Liver (tissue), 3 donors: ENCODE data around the gene AMPH.

Experiments used
- EGR1 ChIP-seq, 2 donors: IDR thresholded peaks; 2 replicates each; pipeline ENCODE4 v1.6.1; 2016 to 2018; ENCODE audit warnings: antibody characterized with exemption in 2 of 2, low read depth in 2 of 2
- GABPA ChIP-seq, 2 donors: IDR thresholded peaks in 1 of 2; conservative IDR thresholded peaks in 1 of 2; 2 replicates each; pipeline ENCODE4 v1.6.1; 2016; ENCODE audit warnings: antibody characterized with exemption in 2 of 2, mild to moderate bottlenecking in 1 of 2, moderate library complexity in 1 of 2
- HNF4A ChIP-seq, 2 donors: conservative IDR thresholded peaks; 2 replicates each; pipeline ENCODE4 v1.6.1; 2016; ENCODE audit warnings: antibody characterized with exemption in 2 of 2, mild to moderate bottlenecking in 2 of 2
- JUND ChIP-seq, 2 donors: IDR thresholded peaks; 2 replicates each; pipeline ENCODE4 v1.6.1; 2016; ENCODE audit warnings: antibody characterized with exemption in 2 of 2
- RAD21 ChIP-seq, 2 donors: IDR thresholded peaks; 2 replicates each; pipeline ENCODE4 v1.6.1; 2016; ENCODE audit warnings: antibody characterized with exemption in 2 of 2, mild to moderate bottlenecking in 2 of 2
- RXRA ChIP-seq, 2 donors: IDR thresholded peaks; 2 replicates each; pipeline ENCODE4 v1.6.1; 2017 to 2018; ENCODE audit warnings: antibody characterized with exemption in 2 of 2, mild to moderate bottlenecking in 1 of 2
- SP1 ChIP-seq: IDR thresholded peaks from 2 replicates; pipeline ENCODE4 v1.6.1; 2018; ENCODE audit warnings: antibody characterized with exemption, mild to moderate bottlenecking
- TAF1 ChIP-seq: conservative IDR thresholded peaks from 2 replicates; pipeline ENCODE4 v1.6.1; 2016; ENCODE audit warnings: antibody characterized with exemption, mild to moderate bottlenecking
- YY1 ChIP-seq: IDR thresholded peaks from 2 replicates; pipeline ENCODE4 v1.6.1; 2016; ENCODE audit warnings: antibody characterized with exemption, mild to moderate bottlenecking
- TF ChIP-seq, protein P1 (sequence below): fragments of 150-350 bp; IDR thresholded peaks from 2 replicates; pipeline ENCODE4 v1.5.1; 2017; ENCODE audit warnings: improper control_type of control experiment, low read depth, low read length; ENCODE audit not compliant: missing input control
- TF ChIP-seq, protein P2 (sequence below): IDR thresholded peaks from 2 replicates; pipeline ENCODE4 v1.6.1; 2016; ENCODE audit warnings: antibody characterized with exemption, mild to moderate bottlenecking
- TF ChIP-seq, protein P3 (sequence below): IDR thresholded peaks from 2 replicates; pipeline ENCODE4 v1.6.1; 2016; ENCODE audit warnings: antibody characterized with exemption
- donor health status: healthy.
- donor health status: healthy.

DNA sequence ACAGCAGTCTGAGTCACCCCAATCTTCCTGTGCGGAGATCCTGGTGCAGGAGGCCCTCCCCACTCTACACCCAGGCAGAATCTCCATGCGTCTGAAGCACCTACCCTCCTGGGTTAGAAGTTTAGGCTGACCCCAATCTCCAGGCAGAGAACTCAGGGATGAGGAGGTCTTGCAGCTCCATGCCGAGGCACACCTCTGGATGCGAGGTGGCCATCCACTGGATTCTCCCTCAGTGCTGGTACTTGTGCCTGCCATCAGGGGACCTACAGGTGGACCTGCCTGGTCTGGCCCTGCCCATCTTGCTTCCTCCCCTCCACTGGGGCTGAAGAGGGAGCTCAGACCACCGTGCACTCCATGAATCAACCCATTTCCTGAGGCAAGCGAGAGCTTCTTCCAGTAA lies 28.8 kb upstream of the AMPH start:
- TF ChIP-seq RAD21 (IDR thresholded peaks at IDR 0.05) (no peak), JUND (IDR thresholded peaks at IDR 0.05) (no peak), TAF1 (no peak), GABPA (IDR thresholded peaks at IDR 0.05 in 1 of 2, conservative IDR thresholded peaks at IDR 0.05 in 1 of 2) (no peak), YY1 (no peak), RXRA (IDR thresholded peaks at IDR 0.05) (no peak), SP1 (no peak), EGR1 (IDR thresholded peaks at IDR 0.05; ENCODE audit: low read depth in 2 of 2) (no peak), HNF4A (conservative IDR thresholded peaks at IDR 0.05) (no peak)
- TF ChIP-seq, protein P1, sequence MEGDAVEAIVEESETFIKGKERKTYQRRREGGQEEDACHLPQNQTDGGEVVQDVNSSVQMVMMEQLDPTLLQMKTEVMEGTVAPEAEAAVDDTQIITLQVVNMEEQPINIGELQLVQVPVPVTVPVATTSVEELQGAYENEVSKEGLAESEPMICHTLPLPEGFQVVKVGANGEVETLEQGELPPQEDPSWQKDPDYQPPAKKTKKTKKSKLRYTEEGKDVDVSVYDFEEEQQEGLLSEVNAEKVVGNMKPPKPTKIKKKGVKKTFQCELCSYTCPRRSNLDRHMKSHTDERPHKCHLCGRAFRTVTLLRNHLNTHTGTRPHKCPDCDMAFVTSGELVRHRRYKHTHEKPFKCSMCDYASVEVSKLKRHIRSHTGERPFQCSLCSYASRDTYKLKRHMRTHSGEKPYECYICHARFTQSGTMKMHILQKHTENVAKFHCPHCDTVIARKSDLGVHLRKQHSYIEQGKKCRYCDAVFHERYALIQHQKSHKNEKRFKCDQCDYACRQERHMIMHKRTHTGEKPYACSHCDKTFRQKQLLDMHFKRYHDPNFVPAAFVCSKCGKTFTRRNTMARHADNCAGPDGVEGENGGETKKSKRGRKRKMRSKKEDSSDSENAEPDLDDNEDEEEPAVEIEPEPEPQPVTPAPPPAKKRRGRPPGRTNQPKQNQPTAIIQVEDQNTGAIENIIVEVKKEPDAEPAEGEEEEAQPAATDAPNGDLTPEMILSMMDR, result no peak
- TF ChIP-seq, protein P2, sequence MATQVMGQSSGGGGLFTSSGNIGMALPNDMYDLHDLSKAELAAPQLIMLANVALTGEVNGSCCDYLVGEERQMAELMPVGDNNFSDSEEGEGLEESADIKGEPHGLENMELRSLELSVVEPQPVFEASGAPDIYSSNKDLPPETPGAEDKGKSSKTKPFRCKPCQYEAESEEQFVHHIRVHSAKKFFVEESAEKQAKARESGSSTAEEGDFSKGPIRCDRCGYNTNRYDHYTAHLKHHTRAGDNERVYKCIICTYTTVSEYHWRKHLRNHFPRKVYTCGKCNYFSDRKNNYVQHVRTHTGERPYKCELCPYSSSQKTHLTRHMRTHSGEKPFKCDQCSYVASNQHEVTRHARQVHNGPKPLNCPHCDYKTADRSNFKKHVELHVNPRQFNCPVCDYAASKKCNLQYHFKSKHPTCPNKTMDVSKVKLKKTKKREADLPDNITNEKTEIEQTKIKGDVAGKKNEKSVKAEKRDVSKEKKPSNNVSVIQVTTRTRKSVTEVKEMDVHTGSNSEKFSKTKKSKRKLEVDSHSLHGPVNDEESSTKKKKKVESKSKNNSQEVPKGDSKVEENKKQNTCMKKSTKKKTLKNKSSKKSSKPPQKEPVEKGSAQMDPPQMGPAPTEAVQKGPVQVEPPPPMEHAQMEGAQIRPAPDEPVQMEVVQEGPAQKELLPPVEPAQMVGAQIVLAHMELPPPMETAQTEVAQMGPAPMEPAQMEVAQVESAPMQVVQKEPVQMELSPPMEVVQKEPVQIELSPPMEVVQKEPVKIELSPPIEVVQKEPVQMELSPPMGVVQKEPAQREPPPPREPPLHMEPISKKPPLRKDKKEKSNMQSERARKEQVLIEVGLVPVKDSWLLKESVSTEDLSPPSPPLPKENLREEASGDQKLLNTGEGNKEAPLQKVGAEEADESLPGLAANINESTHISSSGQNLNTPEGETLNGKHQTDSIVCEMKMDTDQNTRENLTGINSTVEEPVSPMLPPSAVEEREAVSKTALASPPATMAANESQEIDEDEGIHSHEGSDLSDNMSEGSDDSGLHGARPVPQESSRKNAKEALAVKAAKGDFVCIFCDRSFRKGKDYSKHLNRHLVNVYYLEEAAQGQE, result no peak
- TF ChIP-seq, protein P3, sequence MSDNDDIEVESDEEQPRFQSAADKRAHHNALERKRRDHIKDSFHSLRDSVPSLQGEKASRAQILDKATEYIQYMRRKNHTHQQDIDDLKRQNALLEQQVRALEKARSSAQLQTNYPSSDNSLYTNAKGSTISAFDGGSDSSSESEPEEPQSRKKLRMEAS, result no peak
